ENCODE results near the gene TBC1D8. TPM values are rescaled to one million over a fixed set of nuclear protein-coding genes. Genes with fewer than 3 reads are reported as not detected.

Gene TBC1D8
- total RNA-seq, 1 experiment from 2014 or later, result 5.1 TPM

DNA sequence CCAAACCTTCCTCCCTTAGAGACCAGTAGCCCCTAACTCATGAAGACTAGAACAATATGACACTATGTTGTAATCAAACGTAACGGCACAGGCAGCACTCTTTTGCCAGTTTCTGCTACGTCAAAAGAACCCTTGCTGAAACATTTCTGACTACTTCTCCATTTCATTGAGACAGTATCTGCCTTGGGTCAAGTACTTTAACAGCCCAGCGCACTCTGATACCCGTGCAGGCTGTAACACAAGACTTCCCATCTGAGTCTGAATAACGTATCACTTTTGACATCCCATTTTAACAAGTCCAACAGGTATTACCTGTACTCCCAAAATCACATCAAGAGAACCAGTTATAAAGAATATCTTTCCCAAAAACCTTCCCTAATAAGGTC, 38.4 kb downstream of the TBC1D8 start:
- H3K4me1 ChIP-seq (ENCODE audit: insufficient read depth, low read length, poor library complexity, severe bottlenecking), result peaks cover 28% of the 10 kb centered on the region
- no TSS peak for BruUV-seq (replicated peaks)
- intact Hi-C loops (cut with micrococcal nuclease; ENCODE audit: unreplicated experiment), result no loop called here

DNA sequence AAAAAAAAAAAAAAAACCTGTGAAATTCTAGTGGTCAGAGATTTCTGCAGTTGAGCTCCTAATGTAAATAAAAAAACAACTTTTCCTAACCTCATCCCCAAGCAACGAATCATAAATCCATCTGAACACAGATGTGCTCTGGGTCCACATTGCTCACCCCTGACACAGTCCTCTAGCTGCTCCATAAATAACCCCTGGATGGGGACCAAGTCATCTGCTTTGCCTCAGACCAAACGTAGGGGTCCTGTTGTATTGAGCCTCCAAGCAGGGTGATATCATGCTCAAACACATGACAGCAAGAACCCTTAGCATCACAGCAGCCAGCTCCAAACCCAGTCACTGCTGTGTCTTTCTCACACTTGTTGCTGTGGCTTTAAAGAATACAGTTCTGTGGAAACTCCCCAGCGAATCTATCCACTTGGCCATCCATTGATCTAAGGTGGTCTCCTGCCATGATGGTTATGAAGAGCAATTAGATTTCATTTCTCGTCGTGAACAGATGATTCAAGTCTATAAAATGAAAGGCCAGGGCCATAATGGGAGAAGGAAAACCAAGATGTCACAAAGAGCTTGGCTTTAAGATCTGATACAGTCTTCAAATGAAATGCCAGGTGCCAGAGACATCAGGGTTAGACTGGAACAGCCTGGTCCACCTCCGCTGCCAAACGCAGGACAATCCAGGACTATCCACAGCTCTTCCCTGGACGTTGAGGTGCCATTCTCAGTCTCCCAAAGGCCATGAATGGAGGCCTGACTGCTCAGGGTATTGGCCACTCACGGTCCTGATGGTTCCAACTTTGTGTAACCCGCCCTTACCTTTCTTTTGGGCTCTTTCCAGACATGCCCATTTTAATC, 39.0 kb downstream of the TBC1D8 start:
- H3K4me1 ChIP-seq (ENCODE audit: insufficient read depth, low read length, poor library complexity, severe bottlenecking), result peaks cover 28% of the 10 kb centered on the region
- CTCF ChIA-PET, result no interaction called here
- intact Hi-C loops (cut with micrococcal nuclease; ENCODE audit: unreplicated experiment), result no loop called here
- no peaks in the 10 kb centered on the region for H3K27me3 ChIP-seq (replicated peaks; ENCODE audit: insufficient read depth, low read depth, low read length, poor library complexity)
- no TSS peak for BruUV-seq (replicated peaks)
- H3K4me3 ChIP-seq (ENCODE audit: low read depth, low read length, poor library complexity, severe bottlenecking), result no peak overlapping the region
- H3K27ac ChIP-seq (ENCODE audit: low read depth, low read length, poor library complexity, severe bottlenecking), result no peak overlapping the region
- POLR2A ChIA-PET (ENCODE audit: low non-redundant PET), result no interaction called here
- no peaks in the 10 kb centered on the region for H3K36me3 ChIP-seq (ENCODE audit: insufficient read depth, low read length, poor library complexity, severe bottlenecking)
- DNase-seq (ENCODE audit: low spot score), result no peak
- H3K9me3 ChIP-seq (ENCODE audit: low read depth, low read length, poor library complexity, severe bottlenecking), result no peaks in the 10 kb centered on the region
- TF ChIP-seq, protein P1, sequence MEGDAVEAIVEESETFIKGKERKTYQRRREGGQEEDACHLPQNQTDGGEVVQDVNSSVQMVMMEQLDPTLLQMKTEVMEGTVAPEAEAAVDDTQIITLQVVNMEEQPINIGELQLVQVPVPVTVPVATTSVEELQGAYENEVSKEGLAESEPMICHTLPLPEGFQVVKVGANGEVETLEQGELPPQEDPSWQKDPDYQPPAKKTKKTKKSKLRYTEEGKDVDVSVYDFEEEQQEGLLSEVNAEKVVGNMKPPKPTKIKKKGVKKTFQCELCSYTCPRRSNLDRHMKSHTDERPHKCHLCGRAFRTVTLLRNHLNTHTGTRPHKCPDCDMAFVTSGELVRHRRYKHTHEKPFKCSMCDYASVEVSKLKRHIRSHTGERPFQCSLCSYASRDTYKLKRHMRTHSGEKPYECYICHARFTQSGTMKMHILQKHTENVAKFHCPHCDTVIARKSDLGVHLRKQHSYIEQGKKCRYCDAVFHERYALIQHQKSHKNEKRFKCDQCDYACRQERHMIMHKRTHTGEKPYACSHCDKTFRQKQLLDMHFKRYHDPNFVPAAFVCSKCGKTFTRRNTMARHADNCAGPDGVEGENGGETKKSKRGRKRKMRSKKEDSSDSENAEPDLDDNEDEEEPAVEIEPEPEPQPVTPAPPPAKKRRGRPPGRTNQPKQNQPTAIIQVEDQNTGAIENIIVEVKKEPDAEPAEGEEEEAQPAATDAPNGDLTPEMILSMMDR (conservative IDR thresholded peaks at IDR 0.05; ENCODE audit: low read depth, low read length), result no peak
- TF ChIP-seq EZH2 (IDR thresholded peaks at IDR 0.05; ENCODE audit: borderline replicate concordance, low read depth, low read length, poor library complexity, severe bottlenecking), result no peak

More for the DNA sequence above, 38.4 kb downstream of the TBC1D8 start:
- H3K27ac ChIP-seq (ENCODE audit: low read depth, low read length, poor library complexity, severe bottlenecking), result peak overlapping the region; percentile 80
- H3K9me3 ChIP-seq (ENCODE audit: low read depth, low read length, poor library complexity, severe bottlenecking), result no peaks in the 10 kb centered on the region
- CTCF ChIA-PET, result no interaction called here
- no peaks in the 10 kb centered on the region for H3K36me3 ChIP-seq (ENCODE audit: insufficient read depth, low read length, poor library complexity, severe bottlenecking)
- H3K27me3 ChIP-seq (replicated peaks; ENCODE audit: insufficient read depth, low read depth, low read length, poor library complexity), result no peaks in the 10 kb centered on the region
- H3K4me3 ChIP-seq (ENCODE audit: low read depth, low read length, poor library complexity, severe bottlenecking), result no peak overlapping the region
- DNase-seq (ENCODE audit: low spot score), result no peak
- TF ChIP-seq EZH2 (IDR thresholded peaks at IDR 0.05; ENCODE audit: borderline replicate concordance, low read depth, low read length, poor library complexity, severe bottlenecking), result no peak
- TF ChIP-seq, protein P1 (conservative IDR thresholded peaks at IDR 0.05; ENCODE audit: low read depth, low read length), result no peak
- POLR2A ChIA-PET (ENCODE audit: low non-redundant PET), result no interaction called here

DNA sequence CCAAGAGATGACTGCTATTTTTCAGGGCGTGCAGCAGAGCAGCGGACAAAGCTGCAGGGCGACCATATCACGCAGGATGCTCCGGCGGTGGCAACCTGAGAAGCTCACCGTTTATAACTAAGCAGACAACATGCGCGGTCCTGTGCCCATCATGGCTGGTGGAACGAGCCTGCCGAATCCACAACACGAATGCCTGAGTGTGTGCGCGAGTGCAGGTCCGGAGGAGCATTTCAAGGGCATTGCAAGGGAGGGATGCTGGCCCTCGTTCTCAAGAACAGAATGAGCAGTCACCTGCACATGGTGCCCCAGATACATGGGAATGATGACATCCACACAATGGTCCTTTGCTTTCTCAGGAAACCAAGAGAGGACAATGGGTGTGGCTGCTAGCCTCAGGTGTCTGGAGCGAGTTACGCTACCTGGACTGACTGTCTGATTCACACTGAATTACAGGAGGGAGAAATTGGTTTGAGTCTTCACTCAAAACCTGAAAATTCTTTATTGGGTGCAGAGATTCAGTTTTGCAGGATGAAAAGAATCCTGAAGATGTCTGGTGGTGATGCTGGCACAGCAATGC, 39.8 kb downstream of the TBC1D8 start:
- Histone ChIP-seq H3K27ac (ENCODE audit: low read depth, low read length, poor library complexity, severe bottlenecking) (no peak overlapping the region), H3K4me3 (ENCODE audit: low read depth, low read length, poor library complexity, severe bottlenecking) (no peak overlapping the region), H3K36me3 (ENCODE audit: insufficient read depth, low read length, poor library complexity, severe bottlenecking) (no peaks in the 10 kb centered on the region), H3K4me1 (ENCODE audit: insufficient read depth, low read length, poor library complexity, severe bottlenecking) (peaks cover 28% of the 10 kb centered on the region), H3K27me3 (replicated peaks; ENCODE audit: insufficient read depth, low read depth, low read length, poor library complexity) (no peaks in the 10 kb centered on the region), H3K9me3 (ENCODE audit: low read depth, low read length, poor library complexity, severe bottlenecking) (no peaks in the 10 kb centered on the region)
- intact Hi-C loops (cut with micrococcal nuclease; ENCODE audit: unreplicated experiment), result no loop called here
- no peak for DNase-seq (ENCODE audit: low spot score)
- POLR2A ChIA-PET (ENCODE audit: low non-redundant PET), result no interaction called here
- CTCF ChIA-PET, result no interaction called here
- TF ChIP-seq, protein P1 (conservative IDR thresholded peaks at IDR 0.05; ENCODE audit: low read depth, low read length), result no peak
- TF ChIP-seq EZH2 (IDR thresholded peaks at IDR 0.05; ENCODE audit: borderline replicate concordance, low read depth, low read length, poor library complexity, severe bottlenecking), result no peak
- BruUV-seq (replicated peaks), result no TSS peak

Measured in A673 (cell line).